PFSK-1 (cell line): ENCODE measurements around the gene SLC18A3.

Experiments used
- POLR2AphosphoS5 ChIP-seq: IDR thresholded peaks from 2 replicates; pipeline ENCODE4 v1.6.1; 2012; ENCODE audit warnings: low read depth, mild to moderate bottlenecking, control low read depth, low read length, moderate library complexity
- REST ChIP-seq, 2 experiments: IDR thresholded peaks; 2 replicates each; pipeline versions ENCODE4 v1.6.1 to v1.8.0; 2011 to 2012; ENCODE audit warnings: low read depth in 2 of 2, low read length in 2 of 2, control low read depth in 1 of 2, inconsistent platforms in 1 of 2, mild to moderate bottlenecking in 1 of 2, moderate library complexity in 1 of 2; ENCODE audit not compliant: insufficient read depth in 1 of 2

- TF ChIP-seq POLR2AphosphoS5 (no peak), REST (IDR thresholded peaks at IDR 0.05; ENCODE audit: insufficient read depth in 1 of 2, low read depth in 2 of 2, low read length in 2 of 2) (no peak)
These were observed 23.4 kb downstream of the SLC18A3 start for GRCh38 chr10:49633327-49634068.
